ENCODE data around the gene CAMK2N2.

The CAMK2N2 gene

DNA sequence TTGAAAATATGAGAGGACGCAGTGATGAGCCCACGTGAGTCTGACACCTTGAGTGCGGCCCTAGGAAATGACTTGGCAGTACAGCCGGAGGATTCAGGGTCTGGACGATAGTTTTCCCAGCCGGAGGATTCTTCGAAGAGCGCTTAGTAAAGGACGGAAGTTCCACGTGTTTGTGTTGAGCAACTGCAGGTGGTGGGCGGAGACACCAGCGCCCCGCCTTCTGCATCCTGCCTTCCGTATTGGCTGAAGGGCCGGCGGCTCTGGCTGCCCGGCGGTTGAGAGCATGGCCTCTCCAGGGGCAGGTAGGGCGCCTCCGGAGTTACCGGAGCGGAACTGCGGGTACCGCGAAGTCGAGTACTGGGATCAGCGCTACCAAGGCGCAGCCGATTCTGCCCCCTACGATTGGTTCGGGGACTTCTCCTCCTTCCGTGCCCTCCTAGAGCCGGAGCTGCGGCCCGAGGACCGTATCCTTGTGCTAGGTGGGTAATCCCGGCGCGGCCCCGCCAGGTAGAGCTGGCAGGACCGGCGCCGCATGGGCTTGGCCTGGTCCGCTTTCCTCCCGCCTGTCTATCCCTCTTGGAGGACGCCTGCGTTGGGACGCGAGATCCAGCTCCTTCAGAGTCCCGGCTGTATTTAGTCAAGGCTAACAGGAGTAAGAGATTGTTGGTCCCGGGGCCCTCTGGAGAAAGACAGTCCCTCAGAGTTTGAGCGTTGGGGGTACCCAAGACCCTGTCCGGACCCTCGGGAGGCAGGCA, 11.8 kb downstream of the CAMK2N2 start, which contains the start of gene EEF1AKMT4:
EEF1AKMT4 (plus strand) TSS at position 261 of the 755 bp plus-strand sequence; CDS start at position 284, 23 bp downstream.
- ATAC-seq (ENCODE audit: low read depth) (peak; percentile 93), DNase-seq (ENCODE audit: low spot score) (peak; percentile 97)
- TF ChIP-seq, protein P1, sequence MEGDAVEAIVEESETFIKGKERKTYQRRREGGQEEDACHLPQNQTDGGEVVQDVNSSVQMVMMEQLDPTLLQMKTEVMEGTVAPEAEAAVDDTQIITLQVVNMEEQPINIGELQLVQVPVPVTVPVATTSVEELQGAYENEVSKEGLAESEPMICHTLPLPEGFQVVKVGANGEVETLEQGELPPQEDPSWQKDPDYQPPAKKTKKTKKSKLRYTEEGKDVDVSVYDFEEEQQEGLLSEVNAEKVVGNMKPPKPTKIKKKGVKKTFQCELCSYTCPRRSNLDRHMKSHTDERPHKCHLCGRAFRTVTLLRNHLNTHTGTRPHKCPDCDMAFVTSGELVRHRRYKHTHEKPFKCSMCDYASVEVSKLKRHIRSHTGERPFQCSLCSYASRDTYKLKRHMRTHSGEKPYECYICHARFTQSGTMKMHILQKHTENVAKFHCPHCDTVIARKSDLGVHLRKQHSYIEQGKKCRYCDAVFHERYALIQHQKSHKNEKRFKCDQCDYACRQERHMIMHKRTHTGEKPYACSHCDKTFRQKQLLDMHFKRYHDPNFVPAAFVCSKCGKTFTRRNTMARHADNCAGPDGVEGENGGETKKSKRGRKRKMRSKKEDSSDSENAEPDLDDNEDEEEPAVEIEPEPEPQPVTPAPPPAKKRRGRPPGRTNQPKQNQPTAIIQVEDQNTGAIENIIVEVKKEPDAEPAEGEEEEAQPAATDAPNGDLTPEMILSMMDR (IDR thresholded peaks at IDR 0.05; ENCODE audit: poor library complexity, severe bottlenecking), result no peak

DNA sequence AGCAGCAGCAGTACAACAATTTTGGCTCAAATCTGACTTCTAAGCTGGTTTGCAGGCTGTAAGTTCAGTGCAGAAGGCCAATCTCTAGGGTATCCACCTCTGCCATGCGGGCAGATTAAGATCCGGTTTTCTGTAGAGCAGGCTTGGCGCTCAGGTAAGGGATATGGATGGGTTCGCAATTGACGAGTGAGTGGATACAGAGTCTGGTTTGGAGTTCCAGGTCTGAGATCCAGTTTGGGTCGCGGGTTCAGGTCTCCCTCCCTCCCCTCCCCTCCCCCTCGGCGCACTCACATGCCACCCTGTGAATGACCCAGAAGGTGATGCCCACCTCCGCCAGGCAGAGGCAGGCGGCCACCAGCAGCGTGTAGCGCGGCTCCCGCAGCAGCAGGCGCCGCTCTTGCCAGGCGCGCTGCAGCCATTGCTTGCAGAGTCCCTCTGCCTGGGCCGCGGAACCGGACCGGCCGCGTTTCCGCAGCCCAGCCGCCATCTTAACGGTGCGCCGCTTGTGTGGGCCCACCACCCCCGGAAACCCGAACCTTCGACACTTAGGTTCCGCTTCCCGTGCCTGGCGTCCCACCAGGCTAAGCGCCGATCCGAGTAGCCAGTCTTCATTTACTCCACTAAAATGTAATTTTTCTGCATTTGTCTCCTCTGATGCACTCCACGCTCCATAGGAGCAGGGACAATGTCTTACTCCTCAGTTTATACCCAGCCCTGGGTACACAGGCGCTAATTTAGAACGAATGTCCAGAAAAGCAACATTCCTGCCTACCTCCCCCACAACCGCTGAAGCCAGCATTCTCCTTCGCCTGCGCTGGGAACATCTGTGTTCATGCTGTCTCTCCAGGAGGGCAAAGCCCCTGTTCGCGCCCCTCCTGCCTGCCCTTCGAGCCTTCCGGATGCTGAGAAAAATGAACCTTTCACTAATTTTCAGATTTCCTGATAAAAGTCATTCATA, 12.6 kb downstream of the CAMK2N2 start, which contains the start of gene ALG3:
ALG3 (minus strand) TSS at position 509 of the 958 bp plus-strand sequence; CDS start at position 487, 22 bp downstream.
- TF ChIP-seq, protein P1 (IDR thresholded peaks at IDR 0.05; ENCODE audit: poor library complexity, severe bottlenecking), result no peak
- Histone ChIP-seq H3K36me3 (ENCODE audit: low read depth) (peaks cover 21% of the 10 kb centered on the region), H3K9me3 (ENCODE audit: severe bottlenecking) (no peaks in the 10 kb centered on the region), H3K4me3 (ENCODE audit: severe bottlenecking) (peak within 1 kb of the TSS; percentile 92), H3K27ac (ENCODE audit: poor library complexity, severe bottlenecking) (peak within 1 kb of the TSS; percentile 85), H3K4me1 (ENCODE audit: insufficient read depth, poor library complexity, severe bottlenecking) (no peaks in the 10 kb centered on the region), H3K27me3 (ENCODE audit: insufficient read depth, poor library complexity, severe bottlenecking) (no peaks in the 10 kb centered on the region)
- peak; percentile 35 for ATAC-seq (ENCODE audit: low read depth)
- DNase-seq (ENCODE audit: low spot score), result peak; percentile 82

More for the DNA sequence above, 11.8 kb downstream of the CAMK2N2 start, which contains the start of gene EEF1AKMT4:
- H3K27ac ChIP-seq (ENCODE audit: poor library complexity, severe bottlenecking), result peak within 1 kb of the TSS; percentile 85
- H3K36me3 ChIP-seq (ENCODE audit: low read depth), result peaks cover 15% of the 10 kb centered on the region
- no peaks in the 10 kb centered on the region for H3K9me3 ChIP-seq (ENCODE audit: severe bottlenecking)
- H3K27me3 ChIP-seq (ENCODE audit: insufficient read depth, poor library complexity, severe bottlenecking), result no peaks in the 10 kb centered on the region
- no peaks in the 10 kb centered on the region for H3K4me1 ChIP-seq (ENCODE audit: insufficient read depth, poor library complexity, severe bottlenecking)
- H3K4me3 ChIP-seq (ENCODE audit: severe bottlenecking), result peak within 1 kb of the TSS; percentile 92

DNA sequence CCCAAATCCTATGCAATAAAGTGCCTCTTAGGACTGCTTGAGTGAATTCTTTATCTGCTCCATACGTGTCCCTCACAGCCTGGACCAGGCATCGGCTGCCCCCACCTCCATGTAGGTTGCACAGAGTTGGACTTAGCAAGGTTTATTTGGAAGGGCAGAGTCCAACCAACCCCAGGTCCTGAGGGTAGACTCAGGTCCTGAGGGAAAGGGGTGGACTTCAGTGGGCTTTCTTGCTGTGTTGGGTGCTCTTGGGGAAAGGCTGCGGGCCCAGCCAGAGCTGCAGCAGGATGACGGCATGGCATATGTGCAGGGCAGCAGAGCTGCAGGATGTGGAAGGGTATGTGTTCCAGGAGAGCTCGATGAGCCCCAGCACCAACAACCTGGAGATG, 19.1 kb downstream of the CAMK2N2 start:
- TF ChIP-seq, protein P1 (IDR thresholded peaks at IDR 0.05; ENCODE audit: poor library complexity, severe bottlenecking), result no peak
- H3K36me3 ChIP-seq (ENCODE audit: low read depth), result peaks cover 26% of the 10 kb centered on the region
- H3K4me1 ChIP-seq (ENCODE audit: insufficient read depth, poor library complexity, severe bottlenecking), result no peaks in the 10 kb centered on the region
- H3K27me3 ChIP-seq (ENCODE audit: insufficient read depth, poor library complexity, severe bottlenecking), result no peaks in the 10 kb centered on the region
- no peak for DNase-seq (ENCODE audit: low spot score)
- H3K27ac ChIP-seq (ENCODE audit: poor library complexity, severe bottlenecking), result no peak overlapping the region
- no peak overlapping the region for H3K4me3 ChIP-seq (ENCODE audit: severe bottlenecking)
- peak; percentile 2; the same call in 1 of the 3 replicates for ATAC-seq (ENCODE audit: low read depth)
- no peaks in the 10 kb centered on the region for H3K9me3 ChIP-seq (ENCODE audit: severe bottlenecking)

DNA sequence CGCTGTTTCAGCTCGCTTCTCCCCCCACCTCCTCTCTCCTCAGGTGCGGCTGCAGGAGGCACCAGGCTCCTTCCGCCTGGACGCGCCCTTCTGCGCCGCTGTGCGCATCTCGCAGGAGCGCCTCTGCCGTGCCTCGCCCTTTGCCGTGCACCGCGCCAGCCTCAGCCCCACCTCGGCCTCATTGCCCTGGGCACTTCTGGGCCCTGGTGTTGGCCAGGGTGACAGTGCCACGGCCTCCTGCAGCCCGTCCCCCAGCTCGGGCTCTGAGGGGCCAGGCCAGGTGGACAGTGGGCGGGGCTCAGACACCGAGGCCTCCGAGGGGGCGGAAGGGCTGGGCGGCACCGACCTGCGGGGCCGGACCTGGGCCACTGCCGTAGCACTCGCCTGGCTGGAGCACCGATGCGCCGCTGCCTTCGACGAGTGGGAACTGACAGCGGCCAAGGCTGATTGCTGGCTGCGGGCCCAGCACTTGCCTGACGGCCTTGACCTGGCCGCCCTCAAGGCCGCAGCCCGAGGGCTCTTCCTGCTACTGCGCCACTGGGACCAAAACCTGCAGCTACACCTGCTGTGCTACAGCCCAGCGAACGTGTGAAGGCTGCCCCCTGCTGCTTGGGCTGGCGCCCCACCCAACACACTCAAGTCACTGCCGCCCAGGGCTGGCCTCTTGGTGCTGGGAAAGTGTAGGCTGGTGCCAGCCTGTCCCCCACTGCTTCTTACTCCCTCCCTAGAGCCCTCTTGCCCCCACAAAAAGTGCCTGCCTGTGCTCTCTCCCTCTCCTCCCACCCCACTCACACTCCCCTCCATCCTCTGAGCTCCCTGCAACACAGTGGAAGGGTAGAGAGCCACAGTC, 19.7 kb downstream of the CAMK2N2 start:
- Histone ChIP-seq H3K4me3 (ENCODE audit: severe bottlenecking) (no peak overlapping the region), H3K9me3 (ENCODE audit: severe bottlenecking) (no peaks in the 10 kb centered on the region), H3K36me3 (ENCODE audit: low read depth) (peaks cover 26% of the 10 kb centered on the region), H3K27ac (ENCODE audit: poor library complexity, severe bottlenecking) (no peak overlapping the region), H3K4me1 (ENCODE audit: insufficient read depth, poor library complexity, severe bottlenecking) (no peaks in the 10 kb centered on the region), H3K27me3 (ENCODE audit: insufficient read depth, poor library complexity, severe bottlenecking) (no peaks in the 10 kb centered on the region)
- peak; percentile 82 for ATAC-seq (ENCODE audit: low read depth)
- TF ChIP-seq, protein P1 (IDR thresholded peaks at IDR 0.05; ENCODE audit: poor library complexity, severe bottlenecking), result peak; percentile 66
- peak; percentile 64 for DNase-seq (ENCODE audit: low spot score)
